GM19193 (cell line): Measurements from ENCODE around the gene INHBE.

Experiments used
- POLR2A ChIP-seq: IDR thresholded peaks from 4 replicates; pipeline ENCODE4 v1.6.1; 2011; ENCODE audit not compliant: insufficient read depth, insufficient read length; ENCODE audit errors: extremely low read depth

Gene INHBE

GRCh38 chr12:57456145-57456700, 1.1 kb downstream of the INHBE start:
- no peak for TF ChIP-seq POLR2A

GRCh38 chr12:57456737-57457490, 1.8 kb downstream of the INHBE start:
- TF ChIP-seq POLR2A: no peak

GRCh38 chr12:57458665-57459054, 3.6 kb downstream of the INHBE start:
- no peak for TF ChIP-seq POLR2A

GRCh38 chr12:57459055-57459749, 4.1 kb downstream of the INHBE start:
- TF ChIP-seq POLR2A: peak; percentile 66

- no peak for TF ChIP-seq POLR2A
Measured at GRCh38 chr12:57459750-57460467, 4.8 kb downstream of the INHBE start, which contains the start of gene GLI1. Gene GLI1 (plus strand): TSS chr12:57459785. CDS start chr12:57463692, 3,907 bp downstream.

GRCh38 chr12:57460468-57460784, 5.3 kb downstream of the INHBE start:
- TF ChIP-seq POLR2A: no peak

GRCh38 chr12:57460841-57461275, 5.8 kb downstream of the INHBE start:
- no peak for TF ChIP-seq POLR2A

- TF ChIP-seq POLR2A: no peak
Measured at GRCh38 chr12:57461276-57461916, 6.3 kb downstream of the INHBE start.

GRCh38 chr12:57461917-57462250, 6.8 kb downstream of the INHBE start:
- TF ChIP-seq POLR2A: no peak

- TF ChIP-seq POLR2A: peak; percentile 45
Measured at GRCh38 chr12:57462251-57462911, 7.3 kb downstream of the INHBE start.

GRCh38 chr12:57462912-57463253, 7.8 kb downstream of the INHBE start:
- no peak for TF ChIP-seq POLR2A

- no peak for TF ChIP-seq POLR2A
Measured at GRCh38 chr12:57464569-57464968, 9.5 kb downstream of the INHBE start.

- no peak for TF ChIP-seq POLR2A
Measured at GRCh38 chr12:57465030-57465746, 10.1 kb downstream of the INHBE start.
